PC-9 (cell line): ENCODE results near the gene EPS8L2.

Experiments used
- EZH2 ChIP-seq: fragments of 200-600 bp; sonication (generic); IDR thresholded peaks from 2 replicates; pipeline ENCODE4 v1.8.0; 2017; ENCODE audit warnings: antibody characterized with exemption, low read depth
- TF ChIP-seq, protein P1 (sequence below): fragments of 200-600 bp; sonication (generic); conservative IDR thresholded peaks from 2 replicates; pipeline ENCODE4 v1.6.1; 2017; ENCODE audit warnings: mixed run types, antibody characterized with exemption, mild to moderate bottlenecking, moderate library complexity

DNA sequence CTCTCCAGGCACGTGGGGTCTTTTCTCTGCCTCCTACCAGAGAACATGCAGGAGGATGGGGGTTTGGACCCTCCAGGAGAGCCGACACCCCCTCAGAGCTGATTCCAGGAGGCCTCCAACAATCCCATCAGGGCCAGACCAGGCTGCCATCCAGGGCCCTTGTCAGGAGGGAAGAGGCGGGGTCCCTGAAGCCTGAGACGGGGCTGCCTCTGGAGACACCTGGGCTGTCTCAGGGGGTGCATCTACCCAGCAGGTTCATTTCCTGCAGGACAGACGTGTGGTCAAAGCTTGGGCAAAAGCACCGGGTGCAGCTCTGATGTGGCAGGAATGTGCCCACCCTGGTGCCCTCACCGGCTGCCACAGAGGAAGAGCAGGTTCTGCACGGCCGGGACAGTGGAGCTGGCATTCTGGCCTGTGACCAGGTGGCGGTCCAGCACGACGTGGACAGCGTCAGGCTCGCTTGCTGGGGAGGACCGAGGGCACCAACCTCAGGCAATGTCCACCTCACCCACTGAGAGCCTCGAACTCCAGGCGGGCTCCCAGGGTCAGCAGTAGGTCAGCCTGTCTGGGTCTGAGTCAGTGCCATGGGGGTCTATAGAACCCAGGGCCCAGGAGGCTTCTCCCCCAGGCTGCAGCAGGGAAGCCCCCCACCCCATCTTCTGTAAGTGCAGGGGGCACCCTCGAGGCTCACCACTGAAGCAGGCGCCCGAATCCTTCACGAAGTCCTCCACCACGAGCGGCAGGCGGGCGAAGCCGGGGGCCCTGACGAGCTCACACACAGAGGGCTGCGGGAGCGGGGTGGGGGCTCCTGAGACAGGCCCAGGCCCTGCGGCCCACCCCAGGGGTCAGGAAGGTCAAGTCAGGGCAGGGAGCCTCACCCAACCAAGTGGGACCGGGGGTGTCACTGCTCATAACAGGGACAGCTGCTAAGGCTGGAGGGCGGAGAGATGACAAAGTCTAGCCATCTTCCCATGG is 64.9 kb downstream of the EPS8L2 start:
- TF ChIP-seq, protein P1, sequence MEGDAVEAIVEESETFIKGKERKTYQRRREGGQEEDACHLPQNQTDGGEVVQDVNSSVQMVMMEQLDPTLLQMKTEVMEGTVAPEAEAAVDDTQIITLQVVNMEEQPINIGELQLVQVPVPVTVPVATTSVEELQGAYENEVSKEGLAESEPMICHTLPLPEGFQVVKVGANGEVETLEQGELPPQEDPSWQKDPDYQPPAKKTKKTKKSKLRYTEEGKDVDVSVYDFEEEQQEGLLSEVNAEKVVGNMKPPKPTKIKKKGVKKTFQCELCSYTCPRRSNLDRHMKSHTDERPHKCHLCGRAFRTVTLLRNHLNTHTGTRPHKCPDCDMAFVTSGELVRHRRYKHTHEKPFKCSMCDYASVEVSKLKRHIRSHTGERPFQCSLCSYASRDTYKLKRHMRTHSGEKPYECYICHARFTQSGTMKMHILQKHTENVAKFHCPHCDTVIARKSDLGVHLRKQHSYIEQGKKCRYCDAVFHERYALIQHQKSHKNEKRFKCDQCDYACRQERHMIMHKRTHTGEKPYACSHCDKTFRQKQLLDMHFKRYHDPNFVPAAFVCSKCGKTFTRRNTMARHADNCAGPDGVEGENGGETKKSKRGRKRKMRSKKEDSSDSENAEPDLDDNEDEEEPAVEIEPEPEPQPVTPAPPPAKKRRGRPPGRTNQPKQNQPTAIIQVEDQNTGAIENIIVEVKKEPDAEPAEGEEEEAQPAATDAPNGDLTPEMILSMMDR: no peak
- no peak for TF ChIP-seq EZH2
